Liver (tissue), 9 donors: ENCODE measurements around the gene BIRC5. TPM values are rescaled to one million over a fixed set of nuclear protein-coding genes. Genes with fewer than 3 reads are reported as not detected.
A peak's percentile ranks its signal among the peaks of the same experiment; 100 is the strongest.

Experiments used
- DNase-seq: peaks from one replicate; pipeline ENCODE4 v3.0.0-alpha.2; 2017; ENCODE audit warnings: low spot score
- H3K27ac ChIP-seq, 2 donors: one replicate each; pipeline ENCODE4 v1.7.0; 2013; ENCODE audit warnings: inconsistent platforms in 2 of 2, low read length in 2 of 2, control low read depth in 1 of 2, low read depth in 1 of 2, mild to moderate bottlenecking in 1 of 2
- H3K27me3 ChIP-seq, 4 donors: one replicate each; pipeline versions ENCODE4 v1.6.1 to v1.7.0; 2013; ENCODE audit warnings: low read length in 3 of 4, inconsistent platforms in 1 of 4, mild to moderate bottlenecking in 1 of 4, moderate library complexity in 1 of 4; ENCODE audit not compliant: control insufficient read depth in 4 of 4, insufficient read depth in 4 of 4
- H3K36me3 ChIP-seq, 4 donors: one replicate each; pipeline versions ENCODE4 v1.6.1 to v1.7.0; 2013; ENCODE audit warnings: low read length in 3 of 4, mild to moderate bottlenecking in 3 of 4, low read depth in 1 of 4, moderate library complexity in 1 of 4; ENCODE audit not compliant: control insufficient read depth in 4 of 4, insufficient read depth in 3 of 4
- H3K4me1 ChIP-seq, 4 donors: one replicate each; pipeline versions ENCODE4 v1.6.1 to v1.7.0; 2013; ENCODE audit warnings: low read length in 3 of 4, mild to moderate bottlenecking in 3 of 4, moderate library complexity in 1 of 4; ENCODE audit not compliant: control insufficient read depth in 4 of 4, insufficient read depth in 4 of 4
- H3K4me3 ChIP-seq, 3 donors: one replicate each; pipeline versions ENCODE4 v1.6.1 to v1.7.0; 2013; ENCODE audit warnings: low read length in 3 of 3, control low read depth in 1 of 3, low read depth in 1 of 3, mild to moderate bottlenecking in 1 of 3
- H3K9ac ChIP-seq, 2 donors: one replicate each; pipeline ENCODE4 v1.7.0; 2013; ENCODE audit warnings: low read length in 2 of 2, mild to moderate bottlenecking in 2 of 2, moderate library complexity in 2 of 2, control low read depth in 1 of 2, low read depth in 1 of 2
- H3K9me3 ChIP-seq, 4 donors: one replicate each; pipeline versions ENCODE4 v1.6.1 to v1.7.0; 2013; ENCODE audit warnings: low read length in 3 of 4; ENCODE audit not compliant: control insufficient read depth in 4 of 4
- EGR1 ChIP-seq, 2 donors: IDR thresholded peaks; 2 replicates each; pipeline ENCODE4 v1.6.1; 2016 to 2018; ENCODE audit warnings: antibody characterized with exemption in 2 of 2, low read depth in 2 of 2
- FOXA2 ChIP-seq: IDR thresholded peaks from 2 replicates; pipeline ENCODE4 v1.6.1; 2016; ENCODE audit warnings: antibody characterized with exemption
- GABPA ChIP-seq, 2 donors: IDR thresholded peaks in 1 of 2; conservative IDR thresholded peaks in 1 of 2; 2 replicates each; pipeline ENCODE4 v1.6.1; 2016; ENCODE audit warnings: antibody characterized with exemption in 2 of 2, mild to moderate bottlenecking in 1 of 2, moderate library complexity in 1 of 2
- HNF4A ChIP-seq, 2 donors: conservative IDR thresholded peaks; 2 replicates each; pipeline ENCODE4 v1.6.1; 2016; ENCODE audit warnings: antibody characterized with exemption in 2 of 2, mild to moderate bottlenecking in 2 of 2
- HNF4G ChIP-seq: IDR thresholded peaks from 2 replicates; pipeline ENCODE4 v1.6.1; 2016; ENCODE audit warnings: antibody characterized with exemption
- JUND ChIP-seq, 2 donors: IDR thresholded peaks; 2 replicates each; pipeline ENCODE4 v1.6.1; 2016; ENCODE audit warnings: antibody characterized with exemption in 2 of 2
- NR2F2 ChIP-seq: IDR thresholded peaks from 2 replicates; pipeline ENCODE4 v1.6.1; 2016; ENCODE audit warnings: antibody characterized with exemption
- RAD21 ChIP-seq, 2 donors: IDR thresholded peaks; 2 replicates each; pipeline ENCODE4 v1.6.1; 2016; ENCODE audit warnings: antibody characterized with exemption in 2 of 2, mild to moderate bottlenecking in 2 of 2
- RXRA ChIP-seq, 2 donors: IDR thresholded peaks; 2 replicates each; pipeline ENCODE4 v1.6.1; 2017 to 2018; ENCODE audit warnings: antibody characterized with exemption in 2 of 2, mild to moderate bottlenecking in 1 of 2
- SP1 ChIP-seq: IDR thresholded peaks from 2 replicates; pipeline ENCODE4 v1.6.1; 2018; ENCODE audit warnings: antibody characterized with exemption, mild to moderate bottlenecking
- YY1 ChIP-seq: IDR thresholded peaks from 2 replicates; pipeline ENCODE4 v1.6.1; 2016; ENCODE audit warnings: antibody characterized with exemption, mild to moderate bottlenecking
- WGBS: extraction: QIAGEN DNeasy Blood & Tissue Kit; methylation state at CpG from one replicate; pipeline ENCODE4 v1.1.7; 2013; 5-methylcytosine and 5-hydroxymethylcytosine counted together
- polyA plus RNA-seq, 2 donors: library from polyadenylated mRNA; stranded (reverse) in 1 of 2; unstranded in 1 of 2; fragments of 200-250 nt in 1 of 2; fragments of >200 nt in 1 of 2; fragmentation: Nextera tagmentation in 1 of 2; extraction: Ambion mirVana in 1 of 2; gene quantifications; one replicate each; pipeline versions ENCODE4 v1.2.1 to v1.2.3, GENCODE V29; 2013 to 2015
- total RNA-seq, 2 donors: library from RNA; depleted of rRNA; stranded (reverse); fragments of >200 nt; gene quantifications; one replicate each; pipeline ENCODE4 v1.2.3, GENCODE V29; 2014
- TF ChIP-seq, protein P1 (sequence below): fragments of 150-350 bp; IDR thresholded peaks from 2 replicates; pipeline ENCODE4 v1.5.1; 2017; ENCODE audit warnings: improper control_type of control experiment, low read depth, low read length; ENCODE audit not compliant: missing input control
- TF ChIP-seq, protein P2 (sequence below): IDR thresholded peaks from 2 replicates; pipeline ENCODE4 v1.6.1; 2016; ENCODE audit warnings: antibody characterized with exemption
- TF ChIP-seq, protein P3 (sequence below): IDR thresholded peaks from 2 replicates; pipeline ENCODE4 v1.6.1; 2016; ENCODE audit warnings: antibody characterized with exemption
- donor health status: healthy.
- donor health status: healthy.
- donor health status: healthy.
- donor health status: healthy.
- donor health status: healthy.

The BIRC5 gene
- total and polyA plus RNA-seq, 4 donors: 0.42 to 73.2 (median 3.1) TPM

DNA sequence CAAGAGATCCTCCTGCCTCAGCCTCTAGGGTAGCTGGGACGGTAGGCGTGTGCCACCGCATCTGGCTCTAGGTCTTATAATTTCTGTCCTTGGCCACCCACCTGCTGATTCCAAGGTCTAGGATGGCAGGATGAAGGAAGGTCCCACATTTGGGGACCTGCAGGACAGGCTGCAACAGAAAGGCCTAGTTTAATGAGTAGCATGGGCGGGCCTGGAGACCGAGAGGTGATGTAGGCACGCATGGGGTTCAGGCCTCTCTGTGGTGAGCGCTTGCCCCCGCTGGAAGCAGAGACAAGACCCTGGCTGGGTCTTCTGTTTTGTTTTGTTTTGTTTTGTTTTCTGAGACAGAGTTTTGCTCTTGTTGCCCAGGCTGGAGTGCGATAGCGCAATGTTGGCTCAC, 51.1 kb downstream of the BIRC5 start:
- H3K4me1 ChIP-seq: peaks cover 10 to 24% (median 19%) of the 10 kb centered on the region in 4 donors
- WGBS: 95% methylated on average over 10 of the region's 10 CpGs
- TF ChIP-seq HNF4G: no peak
- TF ChIP-seq, protein P1, sequence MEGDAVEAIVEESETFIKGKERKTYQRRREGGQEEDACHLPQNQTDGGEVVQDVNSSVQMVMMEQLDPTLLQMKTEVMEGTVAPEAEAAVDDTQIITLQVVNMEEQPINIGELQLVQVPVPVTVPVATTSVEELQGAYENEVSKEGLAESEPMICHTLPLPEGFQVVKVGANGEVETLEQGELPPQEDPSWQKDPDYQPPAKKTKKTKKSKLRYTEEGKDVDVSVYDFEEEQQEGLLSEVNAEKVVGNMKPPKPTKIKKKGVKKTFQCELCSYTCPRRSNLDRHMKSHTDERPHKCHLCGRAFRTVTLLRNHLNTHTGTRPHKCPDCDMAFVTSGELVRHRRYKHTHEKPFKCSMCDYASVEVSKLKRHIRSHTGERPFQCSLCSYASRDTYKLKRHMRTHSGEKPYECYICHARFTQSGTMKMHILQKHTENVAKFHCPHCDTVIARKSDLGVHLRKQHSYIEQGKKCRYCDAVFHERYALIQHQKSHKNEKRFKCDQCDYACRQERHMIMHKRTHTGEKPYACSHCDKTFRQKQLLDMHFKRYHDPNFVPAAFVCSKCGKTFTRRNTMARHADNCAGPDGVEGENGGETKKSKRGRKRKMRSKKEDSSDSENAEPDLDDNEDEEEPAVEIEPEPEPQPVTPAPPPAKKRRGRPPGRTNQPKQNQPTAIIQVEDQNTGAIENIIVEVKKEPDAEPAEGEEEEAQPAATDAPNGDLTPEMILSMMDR: no peak
- no peak for TF ChIP-seq SP1
- no peak for TF ChIP-seq RXRA (IDR thresholded peaks at IDR 0.05)
- no peak for TF ChIP-seq YY1
- no peak for TF ChIP-seq JUND (IDR thresholded peaks at IDR 0.05)
- TF ChIP-seq, protein P2, sequence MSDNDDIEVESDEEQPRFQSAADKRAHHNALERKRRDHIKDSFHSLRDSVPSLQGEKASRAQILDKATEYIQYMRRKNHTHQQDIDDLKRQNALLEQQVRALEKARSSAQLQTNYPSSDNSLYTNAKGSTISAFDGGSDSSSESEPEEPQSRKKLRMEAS: no peak
- TF ChIP-seq FOXA2: no peak
- TF ChIP-seq GABPA (IDR thresholded peaks at IDR 0.05 in 1 of 2, conservative IDR thresholded peaks at IDR 0.05 in 1 of 2): no peak
- DNase-seq: no peak
- peak overlapping the region; percentile 9 to 76 for H3K27ac ChIP-seq
- H3K4me3 ChIP-seq: no peak overlapping the region
- no peaks in the 10 kb centered on the region for H3K36me3 ChIP-seq
- H3K27me3 ChIP-seq: no peaks in the 10 kb centered on the region
- peak overlapping the region in 1 of 2 donors; percentile 48 for H3K9ac ChIP-seq
- H3K9me3 ChIP-seq: no peaks in the 10 kb centered on the region

DNA sequence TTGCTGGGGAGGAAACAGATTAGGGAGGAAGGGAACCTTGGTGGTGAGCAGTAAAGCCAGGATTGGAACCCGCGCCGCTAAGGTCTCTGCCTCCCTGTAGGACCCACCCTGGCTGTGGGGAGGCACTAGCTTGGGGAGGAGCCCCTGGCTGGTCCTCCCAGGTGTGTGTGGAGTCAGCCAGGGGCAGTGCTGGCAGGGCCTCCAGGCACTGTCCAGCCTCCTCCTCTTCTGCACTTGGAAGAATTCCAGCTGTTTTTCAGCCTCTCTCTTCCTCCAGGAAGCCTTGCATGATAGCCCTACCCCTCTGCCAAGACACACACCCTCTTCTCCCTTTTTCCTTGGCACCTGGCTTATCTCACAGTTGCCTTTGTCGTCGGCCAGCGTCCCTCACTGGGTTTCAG, 52.2 kb downstream of the BIRC5 start:
- no peak for DNase-seq
- no peaks in the 10 kb centered on the region for H3K9me3 ChIP-seq
- H3K4me3 ChIP-seq: no peak overlapping the region
- TF ChIP-seq, protein P3, sequence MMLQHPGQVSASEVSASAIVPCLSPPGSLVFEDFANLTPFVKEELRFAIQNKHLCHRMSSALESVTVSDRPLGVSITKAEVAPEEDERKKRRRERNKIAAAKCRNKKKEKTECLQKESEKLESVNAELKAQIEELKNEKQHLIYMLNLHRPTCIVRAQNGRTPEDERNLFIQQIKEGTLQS: no peak
- peak; percentile 20 for TF ChIP-seq NR2F2
- TF ChIP-seq HNF4A (conservative IDR thresholded peaks at IDR 0.05): no peak
- TF ChIP-seq, protein P2: no peak
- peak overlapping the region in 1 of 2 donors; percentile 47 for H3K9ac ChIP-seq
- WGBS: 69% methylated on average over 6 of the region's 6 CpGs
- H3K36me3 ChIP-seq: no peaks in the 10 kb centered on the region
- H3K27ac ChIP-seq: peak overlapping the region; percentile 9 to 76
- H3K4me1 ChIP-seq: peaks cover 10 to 24% (median 20%) of the 10 kb centered on the region in 4 donors
- H3K27me3 ChIP-seq: no peaks in the 10 kb centered on the region

DNA sequence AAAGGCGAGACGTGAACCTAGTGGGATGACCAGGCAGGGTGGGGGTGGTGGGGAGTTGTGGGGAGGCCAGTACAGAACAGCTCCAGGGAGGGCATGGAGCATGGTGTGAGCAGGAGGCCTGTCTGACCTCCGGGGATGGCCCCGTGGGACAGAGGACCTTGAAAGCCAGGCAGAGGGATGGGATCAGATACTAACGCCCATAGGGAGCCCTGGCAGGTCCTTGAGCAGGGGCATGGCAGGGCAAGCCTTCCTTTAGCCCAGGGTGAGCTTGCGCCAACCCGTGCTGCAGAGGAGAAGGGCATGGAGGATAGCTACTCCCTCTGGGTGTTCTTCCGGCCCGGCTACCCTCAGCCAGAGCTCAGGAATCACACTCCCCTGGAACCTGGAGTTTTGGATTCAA, 52.7 kb downstream of the BIRC5 start:
- H3K9ac ChIP-seq: no peak overlapping the region
- WGBS: 87% methylated on average over 9 of the region's 9 CpGs
- no peaks in the 10 kb centered on the region for H3K36me3 ChIP-seq
- H3K27ac ChIP-seq: peak overlapping the region in 1 of 2 donors; percentile 76
- TF ChIP-seq RAD21 (IDR thresholded peaks at IDR 0.05): no peak
- no peak for TF ChIP-seq EGR1 (IDR thresholded peaks at IDR 0.05; ENCODE audit: low read depth in 2 of 2)
- no peak for TF ChIP-seq SP1
- TF ChIP-seq GABPA (IDR thresholded peaks at IDR 0.05 in 1 of 2, conservative IDR thresholded peaks at IDR 0.05 in 1 of 2): no peak
- no peak for TF ChIP-seq JUND (IDR thresholded peaks at IDR 0.05)
- TF ChIP-seq, protein P2: no peak
- TF ChIP-seq HNF4A (conservative IDR thresholded peaks at IDR 0.05): no peak
- no peak overlapping the region for H3K4me3 ChIP-seq
- DNase-seq: peak; percentile 32
- no peaks in the 10 kb centered on the region for H3K27me3 ChIP-seq
- H3K9me3 ChIP-seq: no peaks in the 10 kb centered on the region
- peaks cover 10 to 24% (median 20%) of the 10 kb centered on the region in 4 donors for H3K4me1 ChIP-seq
